HG03135 (cell line): ENCODE measurements around the gene ERVV-1.
"Not testable (repeated sequence)": the region's sequence is repeated elsewhere in the genome, so short reads cannot be mapped to it uniquely, and the experiment has no call there.

ENCODE experiments used
- ATAC-seq: cut with Tn5 transposase; IDR thresholded peaks from one replicate; pipeline ENCODE4 v1.9.1; 2021; ENCODE audit warnings: mild to moderate bottlenecking, moderate library complexity; ENCODE audit not compliant: unreplicated experiment

Gene ERVV-1

DNA sequence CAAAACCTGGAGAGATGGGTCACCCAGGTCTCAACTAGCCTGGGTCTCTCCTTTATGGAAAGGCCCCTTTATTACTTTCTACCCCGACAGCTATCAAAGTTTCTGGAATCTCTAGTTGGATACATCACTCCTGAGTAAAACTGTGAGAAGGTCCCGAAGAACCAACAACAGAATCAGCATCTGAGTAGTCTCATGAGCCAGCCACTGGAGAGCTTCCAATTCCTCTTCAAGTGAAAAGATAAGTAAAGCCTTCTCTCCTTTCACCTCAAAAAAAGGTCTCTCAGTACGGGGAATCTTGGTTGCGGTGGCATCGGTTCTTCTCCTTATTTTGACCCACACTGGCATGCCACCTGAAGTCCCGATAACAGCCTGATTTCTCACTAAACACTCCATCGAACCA, at the start of gene ERVV-1:
TSS of gene ERVV-1 (plus strand) at position 301 of the 400 bp plus-strand sequence. CDS start 170 bp downstream, outside the sequence.
- ATAC-seq, result no peak

- ATAC-seq, result no peak
These were observed 45.9 kb upstream of the ERVV-1 start for GRCh38 chr19:52967772-52968171.

DNA sequence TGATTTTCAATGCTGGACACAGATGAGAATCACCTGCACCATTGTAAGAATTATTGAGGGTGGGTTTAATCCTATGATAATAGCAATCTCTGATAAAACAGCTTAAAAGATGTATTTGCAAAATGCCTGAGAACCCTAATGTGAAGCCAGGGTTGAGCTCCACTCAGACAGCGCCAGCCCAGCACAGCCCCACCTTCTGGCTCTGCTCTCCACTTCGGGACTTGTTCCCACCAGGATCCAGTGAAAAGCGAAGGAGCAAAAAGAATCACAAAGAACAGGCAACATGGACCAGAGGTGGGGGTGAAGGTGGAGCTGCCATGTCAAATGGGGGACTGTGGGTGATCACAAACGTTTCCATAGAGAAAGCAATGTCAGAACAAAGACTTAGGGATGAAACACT, 32.4 kb upstream of the ERVV-1 start:
- no peak for ATAC-seq

GRCh38 chr19:52983167-52983566, 30.6 kb upstream of the ERVV-1 start:
- ATAC-seq, result not testable (repeated sequence)

DNA sequence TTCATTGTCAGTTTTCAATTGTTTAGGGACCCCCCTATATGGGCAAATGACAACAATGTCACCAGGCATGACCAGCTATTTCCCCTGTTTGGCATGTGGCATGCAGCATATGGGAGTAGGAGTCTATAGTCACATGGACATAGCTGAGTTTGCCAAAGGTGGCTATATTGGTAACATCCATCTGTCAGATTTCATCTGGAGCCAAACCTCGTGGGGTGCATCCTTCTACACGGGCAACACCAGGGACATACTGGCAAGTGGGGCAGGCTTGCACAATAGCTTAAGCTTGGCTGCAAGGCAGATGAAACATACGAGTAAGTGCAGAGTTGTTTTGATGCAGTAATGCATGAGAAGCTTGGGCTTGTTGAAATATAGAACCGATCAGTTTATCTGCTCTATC, 26.5 kb upstream of the ERVV-1 start:
- no peak for ATAC-seq

DNA sequence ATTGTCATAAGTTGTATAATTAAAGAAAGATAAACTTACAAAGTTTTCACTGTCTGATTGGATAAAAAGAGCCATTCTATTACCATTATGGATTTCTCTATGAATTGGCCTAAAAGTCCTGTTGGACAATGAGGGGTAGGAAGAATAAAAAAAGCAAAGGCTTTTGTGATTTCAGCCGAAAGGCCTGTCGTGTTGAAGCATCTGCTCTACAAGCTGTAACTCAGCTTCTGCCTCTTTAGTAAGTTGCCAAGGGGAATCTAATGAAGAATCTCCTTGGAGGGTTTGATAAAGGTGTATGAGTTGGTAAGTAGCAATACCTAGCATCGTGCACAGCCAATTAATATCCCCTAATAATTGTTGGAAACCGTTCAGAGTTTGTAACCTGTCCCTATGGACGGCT, 25.2 kb upstream of the ERVV-1 start:
- no peak for ATAC-seq

DNA sequence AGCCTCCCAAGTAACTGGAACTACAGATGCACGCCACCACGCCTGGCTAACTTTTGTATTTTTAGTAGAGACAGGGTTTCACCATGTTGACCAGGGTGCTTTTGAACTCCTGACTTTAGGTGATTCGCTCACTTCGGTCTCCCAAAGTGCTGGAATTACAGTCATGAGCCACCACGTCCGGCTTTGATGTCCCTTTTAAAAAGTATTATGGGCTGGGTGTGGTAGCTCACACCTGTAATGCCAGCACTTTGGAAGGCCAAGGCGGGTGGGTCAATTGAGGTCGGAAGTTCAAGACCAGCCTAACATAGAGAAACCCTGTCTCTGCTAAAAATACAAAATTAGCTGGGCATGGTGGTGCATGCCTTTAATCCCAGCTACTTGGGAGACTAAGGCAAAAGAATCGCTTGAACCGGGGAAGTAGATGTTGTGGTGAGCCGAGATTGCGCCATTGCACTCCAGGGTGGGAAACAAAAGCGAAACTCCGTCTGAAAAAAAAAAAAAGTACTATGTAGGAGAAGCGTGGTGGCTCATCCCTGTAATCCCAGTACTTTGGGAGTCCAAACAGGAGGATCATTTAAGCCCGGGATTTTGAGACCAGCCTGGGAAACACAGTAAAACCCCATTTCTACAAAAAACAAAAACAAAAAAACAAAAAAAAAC, 22.8 kb upstream of the ERVV-1 start:
- no peak for ATAC-seq

GRCh38 chr19:52991484-52991883, 22.2 kb upstream of the ERVV-1 start:
- ATAC-seq, result no peak

GRCh38 chr19:52992109-52993004, 21.4 kb upstream of the ERVV-1 start:
- ATAC-seq, result no peak

- no peak for ATAC-seq
These were observed 20.2 kb upstream of the ERVV-1 start for GRCh38 chr19:52993342-52994178.

DNA sequence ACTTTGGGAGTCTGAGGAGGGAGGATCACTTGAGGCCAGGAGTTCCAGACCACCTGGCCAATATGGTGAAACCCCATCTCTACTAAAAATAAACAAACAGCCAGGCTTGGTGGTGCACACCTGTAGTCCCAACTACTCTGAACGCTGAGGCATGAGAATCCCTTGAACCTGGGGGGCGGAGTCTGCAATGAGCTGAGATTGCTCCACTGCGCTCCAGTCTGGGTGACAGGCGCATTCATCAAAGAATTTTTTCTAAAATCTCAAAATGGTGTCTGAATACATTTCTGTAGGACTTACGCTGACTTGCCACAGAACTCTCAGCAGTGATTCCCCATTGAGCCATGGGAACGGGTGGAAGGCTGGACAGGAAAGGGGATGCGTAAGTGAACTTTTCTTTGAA, 18.0 kb upstream of the ERVV-1 start:
- ATAC-seq, result no peak

DNA sequence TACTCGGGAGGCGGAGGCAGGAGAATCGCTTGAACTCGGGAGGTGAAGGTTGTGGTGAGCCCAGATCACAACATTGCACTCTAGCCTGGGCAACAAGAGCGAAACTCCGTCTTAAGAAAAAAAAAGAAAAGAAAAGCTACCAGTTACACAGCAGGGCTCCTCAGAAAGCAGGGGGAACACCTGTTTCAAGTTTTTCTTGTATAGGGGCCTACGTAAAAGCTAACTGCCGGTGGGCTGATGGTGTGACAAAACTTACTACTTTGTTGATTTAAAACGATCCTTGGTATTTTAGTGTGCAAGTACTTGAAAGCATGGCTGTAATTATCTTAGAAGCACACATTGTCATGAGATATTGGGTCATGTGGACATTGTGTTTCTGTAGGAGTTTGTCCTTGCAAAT, 15.7 kb upstream of the ERVV-1 start:
- ATAC-seq, result no peak

GRCh38 chr19:53002479-53002878, 11.2 kb upstream of the ERVV-1 start:
- no peak for ATAC-seq

DNA sequence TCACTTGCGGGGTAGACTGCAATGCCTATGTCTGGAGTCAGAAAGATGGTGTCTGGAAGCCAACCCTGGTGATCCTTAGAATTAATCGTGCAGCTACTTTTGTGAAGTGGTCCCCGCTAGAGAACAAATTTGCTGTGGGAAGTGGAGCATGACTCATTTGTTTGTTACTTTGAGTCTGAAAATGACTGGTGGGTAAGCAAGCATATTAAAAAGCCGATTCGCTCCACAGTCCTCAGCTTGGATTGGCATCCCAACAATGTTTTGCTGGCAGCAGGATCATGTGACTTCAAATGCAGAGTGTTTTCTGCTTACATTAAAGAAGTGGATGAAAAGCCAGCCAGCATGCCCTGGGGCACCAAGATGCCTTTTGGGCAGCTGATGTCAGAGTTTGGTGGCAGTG, 9.5 kb upstream of the ERVV-1 start:
- no peak for ATAC-seq

- no peak for ATAC-seq
These were observed 6.5 kb upstream of the ERVV-1 start for GRCh38 chr19:53007200-53007599.

DNA sequence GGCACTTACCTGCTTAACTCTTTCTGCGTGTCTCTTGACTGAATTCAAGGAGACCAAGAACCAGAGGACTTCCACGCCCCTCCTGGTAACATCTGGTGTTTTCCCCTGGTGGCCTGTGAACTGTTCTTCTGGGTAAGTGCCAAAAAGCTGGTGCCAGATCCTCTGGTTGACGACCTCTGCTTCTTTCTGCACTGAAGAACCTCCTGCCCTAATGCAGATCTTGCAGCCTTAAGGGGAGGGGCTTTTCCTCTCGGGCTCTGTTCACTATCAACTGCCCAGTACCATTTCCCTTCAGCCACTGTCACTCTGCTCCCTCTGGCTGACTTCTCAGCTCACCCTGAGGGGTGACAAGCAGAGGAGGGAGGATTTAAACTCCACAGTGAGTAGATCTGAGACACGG, 6.1 kb upstream of the ERVV-1 start:
- ATAC-seq, result no peak

DNA sequence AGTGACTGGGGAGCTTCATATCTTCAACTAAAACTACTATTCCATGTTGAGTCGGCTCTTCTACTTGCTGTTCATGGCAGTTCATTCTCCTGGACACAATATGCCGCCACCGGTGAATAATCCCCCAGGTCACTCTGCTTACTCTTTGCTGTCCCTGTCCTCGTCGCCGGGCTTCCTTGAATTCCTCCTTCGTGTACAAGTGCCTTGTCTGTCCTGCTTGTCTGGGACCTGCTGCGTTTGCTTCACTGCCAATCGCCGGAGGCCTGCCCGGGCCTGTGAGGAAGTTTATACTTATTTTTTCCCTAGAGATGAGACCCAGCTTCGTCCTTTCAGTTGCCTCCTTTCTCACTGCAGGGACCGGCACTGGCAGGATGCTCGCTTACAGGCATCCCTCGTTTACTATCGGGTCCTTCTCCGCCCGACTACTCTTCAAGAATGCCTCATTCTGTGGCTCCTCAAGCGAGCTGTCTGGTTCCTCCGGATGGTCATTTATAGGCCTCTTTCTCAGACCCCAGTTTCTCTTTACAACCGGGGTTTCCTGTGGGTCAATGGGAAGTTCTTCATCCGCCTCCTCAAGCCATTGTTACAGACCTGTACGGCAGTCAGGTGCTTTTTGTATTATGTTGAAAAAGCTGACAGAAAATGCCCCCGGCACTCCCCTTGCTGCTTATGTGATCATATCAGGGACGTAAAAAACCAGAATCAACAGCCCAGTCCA, 5.5 kb upstream of the ERVV-1 start:
- no peak for ATAC-seq

GRCh38 chr19:53010494-53010893, 3.2 kb upstream of the ERVV-1 start:
- no peak for ATAC-seq

DNA sequence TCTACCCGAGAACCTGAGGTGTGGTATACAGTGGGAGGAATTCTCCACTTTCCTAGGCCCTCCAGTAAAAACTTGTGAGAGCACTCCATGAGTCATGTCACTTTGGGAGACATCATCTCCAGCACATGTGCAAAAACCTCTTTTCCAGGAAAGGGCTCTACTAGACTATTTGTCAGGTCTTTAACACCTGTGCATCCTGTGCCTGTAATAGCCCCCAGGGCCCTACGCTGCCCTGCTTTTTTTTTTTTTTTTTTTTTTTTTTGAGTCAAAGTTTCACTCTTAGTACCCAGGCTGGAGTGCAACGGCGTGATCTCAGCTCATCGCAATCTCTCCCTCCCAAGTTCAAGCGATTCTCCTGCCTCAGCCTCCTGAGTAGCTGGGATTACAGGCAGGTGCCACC, 1.7 kb upstream of the ERVV-1 start:
- ATAC-seq, result no peak

GRCh38 chr19:53015159-53015558, 1.4 kb downstream of the ERVV-1 start:
- ATAC-seq, result no peak

DNA sequence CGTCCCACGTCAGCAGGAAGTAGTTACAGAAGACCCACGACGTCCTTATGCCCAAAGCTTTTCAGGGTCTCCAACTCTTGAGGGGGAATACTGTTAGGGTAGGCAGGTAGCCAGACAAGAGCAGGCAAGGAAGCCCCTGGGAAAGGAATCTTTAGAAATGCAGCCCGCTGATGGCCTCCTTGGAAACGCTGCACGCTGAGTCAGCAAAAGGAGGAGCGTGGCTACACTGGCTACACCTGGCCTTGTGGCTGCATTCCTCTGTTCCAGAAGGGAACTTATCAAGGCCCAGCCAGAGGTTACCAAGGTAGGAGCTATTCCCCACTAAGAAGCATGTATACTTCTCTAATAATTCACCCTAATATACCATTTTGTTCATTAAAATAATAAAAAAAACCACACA, 2.0 kb downstream of the ERVV-1 start:
- no peak for ATAC-seq
